RWPE2 (cell line): ENCODE data around the gene CMSS1.

Source experiments
- ATAC-seq: fragments of 200-7000 bp; cut with Tn5 transposase; 3 replicates; pipeline ENCODE4 v1.9.1; 2021; ENCODE audit warnings: low read depth
- DNase-seq: peaks from one replicate; pipeline ENCODE4 v3.0.0-alpha.2; 2020; ENCODE audit warnings: low spot score
- H3K27ac ChIP-seq: fragments of 450-650 bp; 2 replicates; pipeline ENCODE4 v1.5.1; 2017; ENCODE audit warnings: mild to moderate bottlenecking; ENCODE audit not compliant: poor library complexity, severe bottlenecking
- H3K27me3 ChIP-seq: fragments of 250-450 bp; sonication (Bioruptor Pico); 2 replicates; pipeline ENCODE4 v1.5.1; 2021; ENCODE audit warnings: mild to moderate bottlenecking, moderate library complexity; ENCODE audit not compliant: insufficient read depth, poor library complexity, severe bottlenecking
- H3K36me3 ChIP-seq: fragments of 250-450 bp; sonication (Bioruptor Pico); 2 replicates; pipeline ENCODE4 v1.5.1; 2020; ENCODE audit warnings: low read depth, mild to moderate bottlenecking, moderate library complexity
- H3K4me1 ChIP-seq: fragments of 250-450 bp; sonication (Bioruptor Pico); 2 replicates; pipeline ENCODE4 v1.5.1; 2021; ENCODE audit warnings: mild to moderate bottlenecking, moderate library complexity; ENCODE audit not compliant: insufficient read depth, poor library complexity, severe bottlenecking
- H3K4me3 ChIP-seq: fragments of 250-450 bp; sonication (Bioruptor Pico); 2 replicates; pipeline ENCODE4 v1.5.1; 2021; ENCODE audit warnings: mild to moderate bottlenecking, moderate library complexity; ENCODE audit not compliant: severe bottlenecking
- H3K9me3 ChIP-seq: fragments of 250-450 bp; sonication (Bioruptor Pico); 2 replicates; pipeline ENCODE4 v1.5.1; 2021; ENCODE audit warnings: mild to moderate bottlenecking, moderate library complexity; ENCODE audit not compliant: severe bottlenecking
- TF ChIP-seq, protein P1 (sequence below): fragments of 450-650 bp; IDR thresholded peaks from one replicate; pipeline ENCODE4 v1.5.1; 2017; ENCODE audit warnings: mild to moderate bottlenecking, moderate library complexity; ENCODE audit not compliant: poor library complexity, severe bottlenecking

The CMSS1 gene

DNA sequence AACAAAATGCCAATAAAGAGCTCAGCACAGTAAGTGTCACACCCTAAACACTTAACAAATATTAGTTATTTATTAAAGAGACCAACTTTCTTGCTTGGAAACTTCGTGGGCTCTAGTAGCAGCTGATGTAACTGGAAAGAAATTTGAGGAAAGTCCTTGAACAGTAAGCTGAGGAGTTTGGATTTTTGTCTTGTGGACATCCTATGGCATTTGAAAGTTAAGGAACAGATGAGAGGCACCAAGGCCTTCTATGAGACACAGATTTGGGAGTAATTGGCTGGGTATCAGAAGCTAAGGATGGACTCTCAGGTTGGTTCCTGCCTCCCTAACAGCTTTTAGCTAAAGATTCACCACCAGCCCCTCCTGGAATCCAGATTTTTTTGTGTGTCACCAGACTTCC, 356.3 kb downstream of the CMSS1 start:
- H3K9me3 ChIP-seq: no peaks in the 10 kb centered on the region
- no peaks in the 10 kb centered on the region for H3K4me1 ChIP-seq
- ATAC-seq (no peak), DNase-seq (no peak)
- no peak overlapping the region for H3K4me3 ChIP-seq
- TF ChIP-seq, protein P1, sequence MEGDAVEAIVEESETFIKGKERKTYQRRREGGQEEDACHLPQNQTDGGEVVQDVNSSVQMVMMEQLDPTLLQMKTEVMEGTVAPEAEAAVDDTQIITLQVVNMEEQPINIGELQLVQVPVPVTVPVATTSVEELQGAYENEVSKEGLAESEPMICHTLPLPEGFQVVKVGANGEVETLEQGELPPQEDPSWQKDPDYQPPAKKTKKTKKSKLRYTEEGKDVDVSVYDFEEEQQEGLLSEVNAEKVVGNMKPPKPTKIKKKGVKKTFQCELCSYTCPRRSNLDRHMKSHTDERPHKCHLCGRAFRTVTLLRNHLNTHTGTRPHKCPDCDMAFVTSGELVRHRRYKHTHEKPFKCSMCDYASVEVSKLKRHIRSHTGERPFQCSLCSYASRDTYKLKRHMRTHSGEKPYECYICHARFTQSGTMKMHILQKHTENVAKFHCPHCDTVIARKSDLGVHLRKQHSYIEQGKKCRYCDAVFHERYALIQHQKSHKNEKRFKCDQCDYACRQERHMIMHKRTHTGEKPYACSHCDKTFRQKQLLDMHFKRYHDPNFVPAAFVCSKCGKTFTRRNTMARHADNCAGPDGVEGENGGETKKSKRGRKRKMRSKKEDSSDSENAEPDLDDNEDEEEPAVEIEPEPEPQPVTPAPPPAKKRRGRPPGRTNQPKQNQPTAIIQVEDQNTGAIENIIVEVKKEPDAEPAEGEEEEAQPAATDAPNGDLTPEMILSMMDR: no peak
- H3K27me3 ChIP-seq: no peaks in the 10 kb centered on the region
- H3K36me3 ChIP-seq: peaks cover 19% of the 10 kb centered on the region
- no peak overlapping the region for H3K27ac ChIP-seq

DNA sequence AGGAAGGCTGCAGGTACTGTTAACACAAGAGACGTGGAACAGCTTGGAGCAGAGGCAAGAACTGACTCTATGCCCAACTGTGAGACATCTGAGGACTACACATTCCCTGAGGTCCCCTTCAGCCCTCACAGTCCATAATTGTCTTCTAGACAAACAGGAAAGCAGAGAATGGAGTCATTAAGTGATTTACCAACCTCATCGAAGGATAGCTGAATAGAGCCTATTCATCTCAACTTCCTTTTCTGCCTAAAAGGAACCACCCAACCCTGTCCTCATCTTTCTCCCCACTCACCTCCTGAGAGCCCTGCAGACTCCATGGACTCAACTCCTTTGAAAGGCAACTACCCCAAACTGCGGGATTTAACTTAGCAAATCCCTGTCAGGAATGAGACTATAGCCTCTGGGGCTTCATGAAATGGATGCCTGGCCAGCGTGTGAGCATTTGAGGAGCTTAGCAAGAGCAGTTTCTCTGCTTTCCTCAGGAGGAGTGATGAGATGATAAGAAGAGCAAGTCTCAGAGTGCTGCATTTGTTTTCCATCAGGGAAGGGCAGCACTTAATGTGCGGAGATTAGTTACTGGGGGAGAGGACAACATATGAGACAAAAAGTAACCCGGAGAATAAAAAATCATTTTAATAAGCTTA, 358.1 kb downstream of the CMSS1 start:
- Histone ChIP-seq H3K4me3 (no peak overlapping the region), H3K9me3 (peaks cover 7% of the 10 kb centered on the region), H3K4me1 (no peaks in the 10 kb centered on the region), H3K27me3 (no peaks in the 10 kb centered on the region), H3K36me3 (peaks cover 26% of the 10 kb centered on the region), H3K27ac (no peak overlapping the region)
- no peak for ATAC-seq
- TF ChIP-seq, protein P1: no peak
- no peak for DNase-seq

DNA sequence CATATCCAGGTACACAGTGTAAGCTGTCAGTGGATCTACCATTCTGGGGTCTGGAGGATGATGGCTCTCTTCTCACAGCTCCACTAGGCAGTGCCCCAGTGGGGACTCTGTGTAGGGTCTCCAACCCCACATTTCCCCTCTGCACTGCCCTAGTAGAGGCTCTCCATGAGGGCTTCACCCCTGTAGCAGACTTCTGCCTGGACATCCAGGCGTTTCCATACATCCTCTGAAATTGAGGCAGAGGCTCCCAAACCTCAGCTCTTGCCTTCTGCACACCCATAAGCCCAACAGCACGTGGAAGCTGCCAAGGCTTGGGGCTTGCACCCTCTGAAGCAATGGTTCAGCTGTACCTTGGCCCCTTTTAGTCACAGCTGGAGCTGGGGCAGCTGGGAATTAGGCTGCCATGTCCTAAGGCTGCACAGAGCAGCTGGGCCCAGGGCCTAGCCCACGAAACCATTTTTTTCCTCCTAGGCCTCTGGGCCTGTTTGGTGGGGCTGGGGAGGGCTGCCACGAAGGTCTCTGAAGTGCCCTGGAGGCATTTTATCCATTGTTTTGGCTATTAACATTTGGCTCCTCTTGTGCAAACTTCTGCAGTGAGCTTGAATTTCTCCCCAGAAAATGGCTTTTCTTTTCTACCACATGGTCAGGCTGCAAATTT, 362.2 kb downstream of the CMSS1 start:
- ATAC-seq: no peak
- Histone ChIP-seq H3K27ac (no peak overlapping the region), H3K27me3 (no peaks in the 10 kb centered on the region), H3K4me1 (no peaks in the 10 kb centered on the region), H3K9me3 (peaks cover 7% of the 10 kb centered on the region), H3K4me3 (no peak overlapping the region), H3K36me3 (peaks cover 26% of the 10 kb centered on the region)
- DNase-seq: no peak
- TF ChIP-seq, protein P1: no peak

DNA sequence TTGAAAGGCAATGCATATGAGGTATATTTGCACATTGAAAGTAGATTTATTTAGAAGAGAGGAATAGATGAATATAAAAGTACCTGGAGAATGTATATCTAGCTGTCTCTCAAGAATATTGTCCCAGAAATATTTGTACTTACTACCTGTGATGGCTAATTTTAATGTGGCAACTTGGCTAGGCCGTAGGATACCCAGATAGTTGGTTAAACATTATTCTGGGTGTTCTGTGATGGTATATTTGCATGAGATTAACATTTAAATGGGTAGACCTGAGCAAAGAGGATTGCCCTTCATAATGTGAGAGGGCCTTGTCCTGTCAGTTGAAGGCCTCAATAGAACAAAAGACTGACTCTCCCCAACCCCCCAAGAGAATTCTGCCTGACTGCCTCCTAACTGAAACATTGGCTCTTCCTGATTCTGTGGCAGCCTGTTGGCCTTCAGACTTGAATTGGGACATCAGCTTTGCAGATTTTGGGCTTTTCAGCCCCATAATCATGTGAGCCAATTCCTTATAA, 366.0 kb downstream of the CMSS1 start:
- ATAC-seq: no peak
- peaks cover 7% of the 10 kb centered on the region for H3K9me3 ChIP-seq
- no peak overlapping the region for H3K4me3 ChIP-seq
- H3K36me3 ChIP-seq: peaks cover 10% of the 10 kb centered on the region
- H3K27ac ChIP-seq: no peak overlapping the region
- DNase-seq: no peak
- no peaks in the 10 kb centered on the region for H3K4me1 ChIP-seq
- no peaks in the 10 kb centered on the region for H3K27me3 ChIP-seq
- TF ChIP-seq, protein P1: no peak

DNA sequence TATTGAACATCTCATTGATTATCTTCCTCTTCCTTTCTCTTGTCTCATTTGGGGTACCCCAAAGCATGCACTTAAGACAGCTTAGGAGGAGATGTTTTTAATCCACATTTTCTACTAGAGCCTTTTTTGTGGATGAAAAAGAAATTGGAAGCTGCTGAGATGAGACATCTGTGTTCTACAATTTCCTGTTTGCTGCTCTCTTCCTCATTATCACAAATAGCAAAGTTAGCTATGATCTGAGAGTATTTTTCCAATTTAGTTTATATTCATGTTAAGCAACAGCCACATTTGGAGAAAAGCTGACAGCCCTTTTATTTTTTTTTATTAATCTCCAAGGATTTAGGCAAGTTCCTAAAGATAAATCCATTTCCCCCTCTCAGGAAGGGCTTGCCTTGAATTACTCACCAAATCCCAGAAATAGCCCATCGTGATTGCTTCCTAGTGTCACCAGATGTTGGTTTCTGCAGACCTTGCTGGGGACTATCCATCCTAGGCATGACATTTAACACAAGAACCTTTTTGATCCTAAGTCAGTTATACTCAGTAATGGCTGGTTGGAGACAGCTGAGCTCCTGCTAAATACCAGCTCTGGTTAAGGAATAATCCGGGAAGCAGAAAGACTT, 367.4 kb downstream of the CMSS1 start:
- Histone ChIP-seq H3K27me3 (no peaks in the 10 kb centered on the region), H3K9me3 (no peaks in the 10 kb centered on the region), H3K36me3 (no peaks in the 10 kb centered on the region), H3K27ac (no peak overlapping the region), H3K4me3 (no peak overlapping the region), H3K4me1 (no peaks in the 10 kb centered on the region)
- no peak for ATAC-seq
- TF ChIP-seq, protein P1: no peak
- no peak for DNase-seq
